ENCODE measurements around the gene PRPSAP1. TPM values are rescaled to one million over a fixed set of nuclear protein-coding genes. Genes with fewer than 3 reads are reported as not detected.

PRPSAP1 gene
- total RNA-seq, 1 donor from 2014 or later = 69.7 TPM

- no peaks in the 10 kb centered on the region for H3K9me3 Mint-ChIP-seq (ENCODE audit: unreplicated experiment)
- H3K36me3 Mint-ChIP-seq (ENCODE audit: unreplicated experiment) = peaks cover 14% of the 10 kb centered on the region
- no peak for TF ChIP-seq CTCF (IDR thresholded peaks at IDR 0.05)
- no peak overlapping the region for H3K4me3 Mint-ChIP-seq (ENCODE audit: unreplicated experiment)
- no peak for DNase-seq (ENCODE audit: extremely low spot score, unreplicated experiment)
- no peaks in the 10 kb centered on the region for H3K27me3 Mint-ChIP-seq (ENCODE audit: unreplicated experiment)
- no peaks in the 10 kb centered on the region for H3K4me1 Mint-ChIP-seq (ENCODE audit: unreplicated experiment)
- H3K27ac Mint-ChIP-seq (ENCODE audit: unreplicated experiment) = no peak overlapping the region
Measured at GRCh38 chr17:76292567-76292966, 61.1 kb downstream of the PRPSAP1 start.

- no peak for TF ChIP-seq CTCF (IDR thresholded peaks at IDR 0.05)
- Mint-ChIP-seq H3K4me1 (ENCODE audit: unreplicated experiment) (peaks cover 4% of the 10 kb centered on the region), H3K27ac (ENCODE audit: unreplicated experiment) (no peak overlapping the region), H3K9me3 (ENCODE audit: unreplicated experiment) (no peaks in the 10 kb centered on the region), H3K36me3 (ENCODE audit: unreplicated experiment) (no peaks in the 10 kb centered on the region), H3K27me3 (ENCODE audit: unreplicated experiment) (no peaks in the 10 kb centered on the region), H3K4me3 (ENCODE audit: unreplicated experiment) (no peak overlapping the region)
- no peak for DNase-seq (ENCODE audit: extremely low spot score, unreplicated experiment)
Measured at GRCh38 chr17:76281573-76282371, 71.9 kb downstream of the PRPSAP1 start.

- H3K27ac Mint-ChIP-seq (ENCODE audit: unreplicated experiment) = no peak overlapping the region
- DNase-seq (ENCODE audit: extremely low spot score, unreplicated experiment) = no peak
- no peak for TF ChIP-seq CTCF (IDR thresholded peaks at IDR 0.05)
- H3K36me3 Mint-ChIP-seq (ENCODE audit: unreplicated experiment) = no peaks in the 10 kb centered on the region
- peaks cover 9% of the 10 kb centered on the region for H3K4me1 Mint-ChIP-seq (ENCODE audit: unreplicated experiment)
- H3K27me3 Mint-ChIP-seq (ENCODE audit: unreplicated experiment) = no peaks in the 10 kb centered on the region
- H3K9me3 Mint-ChIP-seq (ENCODE audit: unreplicated experiment) = no peaks in the 10 kb centered on the region
- no peak overlapping the region for H3K4me3 Mint-ChIP-seq (ENCODE audit: unreplicated experiment)
Measured at GRCh38 chr17:76280650-76281049, 73.1 kb downstream of the PRPSAP1 start.

- Mint-ChIP-seq H3K4me3 (ENCODE audit: unreplicated experiment) (no peak overlapping the region), H3K27me3 (ENCODE audit: unreplicated experiment) (no peaks in the 10 kb centered on the region), H3K9me3 (ENCODE audit: unreplicated experiment) (no peaks in the 10 kb centered on the region), H3K27ac (ENCODE audit: unreplicated experiment) (no peak overlapping the region), H3K36me3 (ENCODE audit: unreplicated experiment) (no peaks in the 10 kb centered on the region), H3K4me1 (ENCODE audit: unreplicated experiment) (peaks cover 9% of the 10 kb centered on the region)
- no peak for TF ChIP-seq CTCF (IDR thresholded peaks at IDR 0.05)
- DNase-seq (ENCODE audit: extremely low spot score, unreplicated experiment) = no peak
Measured at GRCh38 chr17:76279742-76280287, 73.9 kb downstream of the PRPSAP1 start.

- no peaks in the 10 kb centered on the region for H3K9me3 Mint-ChIP-seq (ENCODE audit: unreplicated experiment)
- H3K4me3 Mint-ChIP-seq (ENCODE audit: unreplicated experiment) = no peak overlapping the region
- H3K36me3 Mint-ChIP-seq (ENCODE audit: unreplicated experiment) = no peaks in the 10 kb centered on the region
- TF ChIP-seq CTCF (IDR thresholded peaks at IDR 0.05) = peak; percentile 98
- H3K27me3 Mint-ChIP-seq (ENCODE audit: unreplicated experiment) = no peaks in the 10 kb centered on the region
- DNase-seq (ENCODE audit: extremely low spot score, unreplicated experiment) = peak; percentile 95
- no peak overlapping the region for H3K27ac Mint-ChIP-seq (ENCODE audit: unreplicated experiment)
- peaks cover 9% of the 10 kb centered on the region for H3K4me1 Mint-ChIP-seq (ENCODE audit: unreplicated experiment)
Measured at GRCh38 chr17:76278952-76279741, 74.6 kb downstream of the PRPSAP1 start.
